SK-N-SH (cell line): ENCODE results near the gene FCER1G.

ENCODE experiments used
- CTCF ChIP-seq: fragments of 200-600 bp; sonication (generic); IDR thresholded peaks from 2 replicates; pipeline ENCODE4 v1.6.1; 2017; ENCODE audit warnings: antibody characterized with exemption, mild to moderate bottlenecking, moderate library complexity
- EP300 ChIP-seq, 2 experiments: IDR thresholded peaks; 2 replicates each; pipeline versions ENCODE4 v1.4.0 to v1.6.1; 2012; ENCODE audit warnings: borderline replicate concordance in 1 of 2, low read depth in 1 of 2, low read length in 1 of 2
- JUND ChIP-seq: IDR thresholded peaks from 2 replicates; pipeline ENCODE4 v1.4.0; 2012
- MAX ChIP-seq: IDR thresholded peaks from 2 replicates; pipeline ENCODE4 v1.4.0; 2012; ENCODE audit warnings: low read depth
- NRF1 ChIP-seq: IDR thresholded peaks from 2 replicates; pipeline ENCODE4 v1.6.1; 2012; ENCODE audit warnings: low read depth, mild to moderate bottlenecking, low read length
- PBX3 ChIP-seq: IDR thresholded peaks from 2 replicates; pipeline ENCODE4; 2012
- POLR2AphosphoS5 ChIP-seq: IDR thresholded peaks from 2 replicates; pipeline ENCODE4 v1.6.1; 2012; ENCODE audit warnings: low read depth, low read length
- RAD21 ChIP-seq: IDR thresholded peaks from 2 replicates; pipeline ENCODE4 v1.6.1; 2012; ENCODE audit warnings: mild to moderate bottlenecking, low read length
- REST ChIP-seq: IDR thresholded peaks from 2 replicates; pipeline ENCODE4 v1.6.1; 2012; ENCODE audit warnings: mild to moderate bottlenecking, low read depth, low read length, moderate library complexity
- SMC3 ChIP-seq: IDR thresholded peaks from 2 replicates; pipeline ENCODE4 v1.6.1; 2012; ENCODE audit warnings: low read depth, low read length, improper control_type of control experiment
- USF1 ChIP-seq: IDR thresholded peaks from 2 replicates; pipeline ENCODE4 v1.4.0; 2012; ENCODE audit warnings: low read depth, borderline replicate concordance
- YY1 ChIP-seq: IDR thresholded peaks from 2 replicates; pipeline ENCODE4 v1.4.0; 2012; ENCODE audit warnings: low read depth, mild to moderate bottlenecking

GRCh38 chr1:161226320-161226711 lies 11.2 kb downstream of the FCER1G start:
- no peak for TF ChIP-seq EP300 (IDR thresholded peaks at IDR 0.05; ENCODE audit: borderline replicate concordance in 1 of 2, low read depth in 1 of 2, low read length in 1 of 2)
- TF ChIP-seq NRF1, result no peak
- TF ChIP-seq MAX, result no peak
- TF ChIP-seq POLR2AphosphoS5, result no peak
- TF ChIP-seq REST, result no peak
- TF ChIP-seq YY1, result no peak
- TF ChIP-seq JUND, result no peak
- TF ChIP-seq CTCF, result no peak
- TF ChIP-seq USF1, result no peak
- no peak for TF ChIP-seq PBX3
- TF ChIP-seq SMC3, result no peak
- TF ChIP-seq RAD21, result no peak
